ENCODE measurements around the gene MRPS5.

The MRPS5 gene

GRCh38 chr2:95087379-95087778 is 34.2 kb downstream of the MRPS5 start:
- DNase-seq, result no peak

DNA sequence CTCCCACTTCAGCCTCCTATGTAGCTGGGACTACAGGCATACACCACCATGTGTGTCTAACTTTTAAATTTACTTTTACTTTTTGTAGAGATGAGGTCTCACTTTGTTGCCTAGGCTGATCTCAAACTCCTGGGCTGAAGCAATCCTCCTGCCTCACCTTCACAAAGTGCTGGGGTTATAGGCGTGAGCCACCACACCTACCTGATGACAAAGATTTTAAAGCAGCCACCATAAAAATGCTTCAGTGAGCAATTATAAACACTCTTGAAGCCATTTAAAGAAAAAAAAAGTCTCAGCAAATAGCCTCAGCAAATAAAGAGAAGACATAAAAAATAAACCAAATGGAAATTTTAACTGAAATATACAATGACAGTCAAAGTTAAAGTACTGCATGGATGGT is 35.6 kb downstream of the MRPS5 start:
- DNase-seq, result no peak

DNA sequence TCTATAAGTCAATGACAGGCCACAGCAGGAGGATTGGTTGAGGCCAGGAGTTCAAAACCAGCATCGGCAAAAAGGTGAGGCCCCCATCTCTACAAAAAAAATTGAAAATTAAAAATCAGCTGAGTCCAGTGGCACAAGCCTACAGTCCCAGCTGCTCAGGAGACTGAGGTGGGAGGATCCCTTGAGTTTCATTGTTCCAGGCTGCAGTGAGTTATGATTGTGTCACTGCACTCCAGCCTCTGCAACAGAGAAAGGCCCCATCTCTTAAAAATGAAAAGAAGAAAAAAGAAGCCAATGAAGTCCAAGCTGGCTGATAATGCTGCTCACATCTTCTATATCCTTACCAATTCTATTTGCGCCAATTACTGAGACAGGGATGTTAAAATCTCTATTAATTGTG is 39.1 kb downstream of the MRPS5 start:
- no peak for DNase-seq

- no peak for DNase-seq
Measured at GRCh38 chr2:95079199-95079683, 42.4 kb downstream of the MRPS5 start.

GRCh38 chr2:95077861-95078603 is 43.6 kb downstream of the MRPS5 start:
- DNase-seq, result no peak

DNA sequence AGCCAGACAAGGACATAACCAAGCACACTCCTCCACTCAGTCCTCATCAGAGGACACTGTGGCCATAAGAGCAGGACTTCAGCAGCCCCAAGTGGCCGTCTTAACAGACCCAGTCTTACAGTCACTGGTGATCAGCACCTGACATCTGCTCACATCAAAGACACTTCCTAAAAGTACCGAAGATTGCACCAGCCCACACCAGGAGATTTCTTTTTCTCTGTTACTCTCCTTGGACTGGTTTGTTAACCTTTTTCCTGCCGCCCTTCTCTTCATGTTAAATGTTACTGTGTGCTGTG is 44.1 kb downstream of the MRPS5 start:
- DNase-seq, result no peak

GRCh38 chr2:95076705-95077529 is 44.7 kb downstream of the MRPS5 start:
- DNase-seq, result peak; percentile 69

DNA sequence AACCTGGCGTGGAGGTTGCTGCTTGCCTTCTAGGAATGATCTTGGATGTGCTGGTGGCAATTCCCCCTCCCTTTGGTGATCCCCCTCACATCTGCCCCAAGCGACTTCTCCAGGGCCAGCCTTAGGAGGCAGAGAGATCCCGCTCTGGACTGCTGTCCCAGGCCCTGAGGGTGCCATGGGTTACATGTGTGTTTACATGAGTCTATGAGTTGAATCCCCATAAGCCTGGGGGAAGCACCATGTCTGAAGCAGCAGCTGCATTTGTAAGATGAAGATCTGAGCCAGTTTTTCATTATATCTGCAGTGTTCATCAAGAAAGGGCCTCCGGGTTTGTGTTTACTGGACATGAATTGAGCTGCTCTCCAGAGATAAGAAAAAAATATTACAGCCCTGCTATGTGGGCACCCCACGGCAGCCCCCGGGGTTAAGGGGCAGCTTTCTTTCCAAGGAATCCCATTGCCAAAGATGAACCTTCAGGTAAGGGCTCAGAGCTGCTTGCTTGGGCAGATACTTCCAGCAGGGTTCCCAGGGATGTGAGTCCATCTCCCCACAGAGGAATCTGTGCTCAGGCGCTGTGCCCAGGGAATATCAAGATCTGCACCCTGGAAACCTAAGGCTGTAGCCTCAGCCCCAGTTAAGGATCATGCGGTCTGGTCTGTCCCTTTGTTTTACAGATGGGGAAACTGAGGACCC is 46.0 kb downstream of the MRPS5 start:
- DNase-seq, result no peak

DNA sequence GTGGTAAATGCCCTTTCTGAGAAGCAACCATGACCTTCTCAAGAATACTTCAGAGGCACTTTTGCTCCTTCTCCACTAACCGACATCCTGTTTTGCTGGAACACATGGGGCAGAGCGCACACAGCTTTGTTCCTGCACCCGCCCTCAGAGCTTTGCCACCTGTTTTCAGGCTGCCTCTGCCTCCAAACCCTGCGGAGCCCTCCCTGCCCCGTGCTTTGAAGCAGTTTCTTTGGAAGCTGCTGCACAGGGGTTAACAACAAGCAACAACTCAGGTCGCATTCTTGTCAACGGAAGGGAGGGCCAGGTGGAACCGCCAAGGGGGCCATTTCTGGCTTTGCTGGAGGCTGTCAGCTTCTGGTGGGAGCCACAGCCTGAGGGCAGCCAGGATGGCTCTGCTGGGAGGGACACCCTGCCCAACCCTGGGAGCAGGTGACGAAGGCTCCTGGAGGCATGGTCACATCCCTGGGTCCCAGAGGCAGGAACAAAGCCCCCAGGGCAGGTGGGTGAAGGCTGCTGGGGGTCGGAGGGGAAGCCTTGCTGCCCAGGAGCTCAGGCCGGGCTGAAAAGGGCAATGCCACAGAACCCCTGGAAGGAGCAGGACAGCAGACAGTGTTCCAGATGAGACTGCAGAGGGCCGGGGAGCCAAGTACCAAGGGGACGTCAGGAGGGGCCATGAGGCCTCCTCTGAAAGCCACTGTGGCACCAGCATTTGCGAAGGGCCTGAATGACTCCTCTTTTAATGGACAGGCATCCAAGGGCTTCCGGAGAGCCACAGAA is 46.8 kb downstream of the MRPS5 start:
- DNase-seq, result no peak

GRCh38 chr2:95073856-95074662 is 47.5 kb downstream of the MRPS5 start:
- DNase-seq, result no peak

GRCh38 chr2:95072424-95072823 is 49.2 kb downstream of the MRPS5 start:
- no peak for DNase-seq

GRCh38 chr2:95071856-95072255 is 49.8 kb downstream of the MRPS5 start:
- no peak for DNase-seq

- DNase-seq, result no peak
Measured at GRCh38 chr2:95069465-95069864, 52.1 kb downstream of the MRPS5 start.

GRCh38 chr2:95068256-95068655 is 53.4 kb downstream of the MRPS5 start:
- DNase-seq, result no peak

GRCh38 chr2:95063086-95063958 is 58.3 kb downstream of the MRPS5 start:
- DNase-seq, result no peak

DNA sequence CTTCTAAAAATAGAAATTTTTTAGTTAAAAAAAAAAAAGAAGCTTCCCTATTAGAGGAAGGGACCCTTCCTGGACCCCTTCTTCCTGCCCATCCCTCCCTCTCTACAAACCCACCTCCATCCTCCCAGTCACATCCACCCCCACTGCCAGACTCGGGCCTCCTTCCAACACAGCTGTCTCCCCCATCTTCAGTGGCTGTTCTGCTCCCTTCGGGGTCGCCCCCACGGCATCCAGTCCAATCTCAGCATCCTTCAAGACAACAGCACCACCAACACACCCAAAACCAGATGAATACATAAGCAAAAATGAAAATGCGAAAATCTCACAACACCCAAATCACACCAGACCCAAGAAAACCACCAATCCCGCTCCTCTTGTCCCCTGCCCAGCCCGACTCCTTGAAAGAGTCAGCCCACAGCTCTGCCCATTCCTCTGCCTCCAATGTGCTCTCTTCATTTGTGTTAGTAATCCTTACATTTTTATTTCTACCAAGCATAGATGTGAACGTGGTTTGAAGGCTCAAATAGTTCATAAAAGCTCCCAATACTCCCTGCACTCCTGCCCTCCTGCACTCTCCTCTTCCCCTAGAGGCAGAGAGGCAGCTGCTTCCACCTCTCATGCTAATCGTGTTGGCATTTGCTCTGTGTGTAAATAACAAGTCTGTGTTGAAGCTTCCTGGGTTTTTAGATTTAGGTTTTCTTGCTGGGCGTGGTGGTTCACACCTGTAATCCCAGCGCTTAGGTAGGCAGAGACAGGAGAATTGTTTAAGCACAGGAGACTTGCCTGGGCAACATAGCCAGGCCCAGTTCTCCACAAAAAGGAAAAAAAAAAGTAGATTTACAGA is 59.1 kb downstream of the MRPS5 start:
- DNase-seq, result no peak

DNA sequence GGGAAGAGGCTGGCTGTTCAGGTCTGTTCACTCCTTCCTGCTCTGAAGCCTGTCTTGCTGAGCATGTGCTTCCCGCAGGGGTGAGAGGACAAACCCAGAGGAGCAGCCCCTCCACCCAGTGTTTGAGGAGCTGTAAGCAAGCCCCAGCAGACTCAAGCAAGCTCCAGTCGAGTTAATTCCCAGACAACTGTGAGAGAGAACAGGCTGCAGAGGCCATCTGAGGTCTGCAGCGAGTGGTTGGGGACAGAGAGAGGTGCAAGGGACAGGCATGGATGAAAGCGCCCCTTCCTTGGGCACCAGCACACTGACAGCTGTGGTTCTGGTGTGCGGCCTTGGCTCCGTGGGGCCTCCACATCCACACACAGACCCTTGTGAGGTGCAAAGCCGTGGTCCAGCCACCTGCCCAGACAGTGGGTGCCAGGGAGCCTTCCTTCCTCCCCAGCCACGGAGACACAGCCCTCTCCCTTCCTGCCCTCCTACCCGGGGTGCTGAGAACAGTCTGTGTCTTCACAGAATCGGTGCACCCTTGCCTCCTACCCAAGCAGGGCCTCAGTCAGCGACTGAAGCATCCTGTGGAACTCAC is 59.9 kb downstream of the MRPS5 start:
- no peak for DNase-seq

DNA sequence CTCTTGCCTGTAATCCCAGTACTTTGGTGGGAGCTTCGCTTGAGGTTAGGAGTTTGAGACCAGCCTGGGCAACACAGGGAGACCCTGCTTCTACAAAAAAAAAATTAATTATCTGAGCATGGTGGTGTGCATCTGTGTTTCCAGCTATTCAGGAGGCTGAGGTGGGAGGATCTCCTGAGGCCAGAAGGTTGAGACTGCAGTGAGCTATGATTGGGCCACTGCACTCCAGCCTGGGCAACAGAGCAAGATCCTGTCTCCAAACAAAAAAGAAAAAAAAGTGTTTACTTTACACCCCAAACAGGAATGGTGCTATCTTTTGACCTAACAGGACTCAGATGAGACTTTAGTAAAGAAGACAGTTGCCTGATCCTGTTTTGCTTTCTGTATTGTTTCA is 60.5 kb downstream of the MRPS5 start:
- no peak for DNase-seq

- peak; percentile 4 for DNase-seq
Measured at GRCh38 chr2:95060446-95061118, 61.0 kb downstream of the MRPS5 start.
